HG03064 (cell line): ENCODE data around the gene CACNG7.

ENCODE experiments used
- ATAC-seq: cut with Tn5 transposase; IDR thresholded peaks from one replicate; pipeline ENCODE4 v1.9.1; 2021; ENCODE audit warnings: low read depth; ENCODE audit not compliant: unreplicated experiment

Gene CACNG7

DNA sequence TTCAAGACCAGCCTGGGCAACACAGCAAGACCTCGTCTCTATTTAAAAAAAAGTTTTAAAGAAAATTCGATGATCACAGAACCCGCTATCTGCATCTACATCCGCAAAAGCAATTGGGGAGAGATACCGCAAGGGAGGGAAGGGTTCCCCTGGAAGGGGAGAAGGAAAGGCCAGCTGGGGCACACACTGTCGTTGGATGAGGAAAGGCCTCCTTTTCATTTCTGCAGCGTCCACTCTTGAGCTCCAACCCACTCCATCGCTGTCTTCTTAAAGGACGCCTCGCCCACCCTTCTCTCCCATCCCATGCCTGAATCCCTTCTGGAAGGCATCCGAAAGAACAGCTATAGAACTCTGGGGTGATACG lies 30.3 kb upstream of the CACNG7 start:
- ATAC-seq, result no peak

DNA sequence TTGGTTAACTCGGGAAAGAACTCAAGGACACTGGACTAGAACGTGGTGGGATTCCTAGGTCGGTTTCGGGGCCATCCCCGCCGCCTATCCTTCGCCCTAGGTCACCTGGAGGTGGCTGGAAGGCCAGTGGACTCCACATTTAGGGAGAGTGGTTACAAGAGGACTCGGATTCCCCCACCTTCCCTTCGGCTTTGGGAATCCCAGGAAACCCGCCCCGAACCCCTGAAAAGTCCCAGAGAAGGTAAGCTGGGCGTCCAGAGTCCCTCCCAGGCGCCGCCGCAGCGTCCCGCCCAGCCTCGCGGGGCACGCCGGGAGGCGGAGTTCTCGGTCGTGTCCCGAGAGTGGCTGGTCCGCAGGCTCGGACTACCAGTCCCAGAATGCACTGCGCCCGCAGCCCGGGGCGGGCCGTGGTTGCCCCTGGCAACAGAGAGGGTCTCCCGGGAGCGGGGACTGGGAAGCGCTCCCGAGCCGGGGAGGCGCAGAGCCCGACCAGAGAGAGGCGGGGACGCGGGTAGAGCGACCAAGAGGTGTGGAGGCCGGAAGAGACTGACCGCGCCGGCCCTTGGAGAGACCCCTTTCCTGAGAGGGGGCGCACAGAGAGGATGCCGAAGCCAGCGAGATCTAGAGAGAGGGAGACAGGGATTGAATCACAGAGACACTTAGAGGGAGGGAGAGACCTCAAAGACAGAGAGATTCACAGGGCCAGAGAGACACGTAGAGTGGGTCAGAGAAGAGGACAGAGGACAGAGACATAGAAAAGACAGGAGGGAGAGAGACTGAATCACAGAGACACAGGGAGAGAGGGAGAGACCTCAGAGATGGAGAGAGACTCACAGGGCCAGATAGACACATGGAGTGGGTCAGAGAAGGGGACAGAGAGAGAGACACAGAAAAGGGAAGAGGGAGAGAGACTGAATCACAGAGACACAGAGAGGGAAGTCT lies 29.7 kb upstream of the CACNG7 start:
- ATAC-seq, result peak; percentile 62

DNA sequence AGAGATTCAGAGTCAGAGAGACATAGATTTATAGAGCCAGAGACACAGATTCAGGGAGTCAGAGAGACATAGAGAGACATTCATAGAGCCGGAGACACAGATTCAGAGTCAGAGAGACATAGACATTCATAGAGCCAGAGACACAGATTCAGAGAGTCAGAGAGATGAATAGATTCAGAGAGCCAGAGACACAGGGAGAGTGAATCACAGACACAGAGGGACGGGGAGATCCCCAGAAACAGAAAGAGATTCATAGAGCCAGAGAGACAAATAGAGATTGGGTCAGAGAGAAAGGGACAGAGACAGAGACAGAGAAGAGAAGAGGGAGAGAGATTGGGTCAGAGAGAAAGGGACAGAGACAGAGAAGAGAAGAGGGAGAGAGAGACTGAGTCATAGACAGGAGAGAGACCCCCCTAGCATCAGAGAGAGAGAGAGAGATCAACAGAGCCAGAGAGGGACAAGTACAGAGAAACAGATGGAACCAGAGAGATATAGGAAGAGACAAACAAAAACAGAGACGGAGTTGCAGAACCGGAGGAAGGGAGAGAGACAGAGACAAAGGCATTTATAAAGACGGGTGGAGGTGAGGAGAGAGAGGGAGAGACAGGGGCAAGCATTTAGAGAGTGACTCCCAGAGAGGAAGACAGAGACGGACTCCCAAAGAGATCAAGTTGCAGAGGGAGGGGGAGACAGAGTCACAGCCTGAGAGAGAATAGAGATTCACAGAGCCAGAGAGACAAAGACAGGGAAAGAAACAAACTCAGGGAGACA lies 28.2 kb upstream of the CACNG7 start:
- ATAC-seq, result no peak

DNA sequence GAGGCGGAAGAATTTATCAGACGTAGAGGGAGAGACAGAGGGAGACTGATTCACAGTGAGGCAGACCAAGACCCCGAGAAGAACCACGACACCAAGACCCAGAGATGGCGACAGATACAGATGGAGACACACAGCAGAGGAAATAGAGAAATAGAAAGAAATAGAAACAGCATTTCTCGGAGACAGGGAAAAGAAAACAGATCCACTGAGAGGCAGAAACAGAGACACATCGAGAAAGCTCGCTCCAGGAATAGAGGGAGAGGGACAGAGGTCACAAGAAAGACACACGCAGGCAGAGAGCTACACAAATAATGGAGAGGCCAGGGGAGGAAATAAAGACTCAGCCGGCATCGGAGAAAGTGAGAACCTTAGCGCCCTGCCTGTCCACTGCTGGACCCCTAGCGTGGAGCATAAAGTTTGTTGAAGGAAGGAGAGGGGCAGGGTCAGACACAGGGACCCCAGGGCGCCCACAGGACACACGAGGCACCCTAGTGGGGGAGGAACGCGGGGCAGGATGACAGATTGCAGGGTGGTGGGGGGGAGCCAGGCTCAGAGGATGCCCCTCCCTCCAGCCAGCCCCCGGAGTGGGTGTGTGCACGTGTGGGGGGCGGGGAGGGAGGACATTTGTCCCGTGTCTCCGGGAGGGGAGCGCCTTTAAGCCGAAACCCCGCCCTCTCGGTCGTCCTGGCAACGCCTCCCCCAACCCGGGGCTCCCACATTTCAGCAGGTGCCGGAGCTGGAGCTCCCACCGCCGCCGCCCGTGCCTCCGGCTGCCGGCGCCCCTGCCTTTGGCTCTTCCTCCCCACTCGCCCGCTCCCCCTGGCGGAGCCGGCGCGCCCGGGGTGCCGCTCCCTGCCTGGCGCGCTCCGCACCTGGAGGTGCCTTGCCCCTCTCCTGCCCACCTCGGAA lies 27.3 kb upstream of the CACNG7 start, which contains the start of gene PRKCG:
PRKCG (plus strand) TSS at position 716 of the 909 bp plus-strand sequence. CDS start 298 bp downstream, outside the sequence.
- ATAC-seq, result no peak

DNA sequence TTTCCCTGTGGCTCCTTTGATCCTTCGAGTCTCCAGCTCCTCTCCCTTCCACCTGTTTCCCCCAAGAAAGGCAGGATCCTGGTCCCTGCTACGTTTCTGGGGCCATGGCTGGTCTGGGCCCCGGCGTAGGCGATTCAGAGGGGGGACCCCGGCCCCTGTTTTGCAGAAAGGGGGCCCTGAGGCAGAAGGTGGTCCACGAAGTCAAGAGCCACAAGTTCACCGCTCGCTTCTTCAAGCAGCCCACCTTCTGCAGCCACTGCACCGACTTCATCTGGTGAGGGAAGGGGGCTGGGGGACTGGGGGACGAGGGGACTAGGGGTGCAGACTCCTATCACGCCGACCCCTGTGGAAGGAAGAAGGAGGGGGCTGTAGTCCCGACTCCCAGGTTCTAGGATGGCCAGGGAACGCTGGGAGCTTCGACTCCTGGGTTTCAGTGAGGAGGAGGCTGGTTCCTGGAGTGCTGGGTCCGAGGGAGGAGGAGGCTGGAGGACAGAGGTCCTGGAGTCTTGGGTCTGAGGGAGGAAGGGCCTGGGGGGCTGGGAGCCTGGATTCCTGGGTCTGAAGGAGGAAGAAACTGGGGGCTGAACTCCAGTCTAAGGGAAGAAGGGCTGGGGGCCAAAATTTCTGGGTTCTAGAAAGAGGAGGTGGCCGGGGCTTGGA lies 26.6 kb upstream of the CACNG7 start:
- no peak for ATAC-seq

DNA sequence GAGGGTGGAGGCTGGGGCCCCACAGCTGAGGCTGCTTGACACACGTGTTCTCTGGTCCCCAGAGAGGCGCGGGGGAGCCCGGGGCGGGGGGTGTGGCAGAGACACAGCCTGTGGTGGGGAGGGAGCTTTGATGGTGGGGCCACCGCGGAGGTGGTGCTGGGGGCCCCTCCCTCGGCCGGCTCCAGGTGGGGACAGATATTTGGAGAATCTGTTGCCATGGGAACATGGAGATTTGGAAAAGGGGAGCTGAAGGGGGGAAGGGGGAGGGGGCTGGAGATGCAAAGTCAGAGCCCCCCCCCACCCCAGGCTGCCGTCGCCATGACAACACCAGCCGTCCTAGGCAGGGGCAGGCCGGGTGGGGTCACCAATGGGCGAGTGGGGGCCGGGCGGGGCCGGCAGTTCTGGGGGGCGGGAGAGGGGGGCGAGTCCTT lies 25.8 kb upstream of the CACNG7 start:
- ATAC-seq, result no peak

DNA sequence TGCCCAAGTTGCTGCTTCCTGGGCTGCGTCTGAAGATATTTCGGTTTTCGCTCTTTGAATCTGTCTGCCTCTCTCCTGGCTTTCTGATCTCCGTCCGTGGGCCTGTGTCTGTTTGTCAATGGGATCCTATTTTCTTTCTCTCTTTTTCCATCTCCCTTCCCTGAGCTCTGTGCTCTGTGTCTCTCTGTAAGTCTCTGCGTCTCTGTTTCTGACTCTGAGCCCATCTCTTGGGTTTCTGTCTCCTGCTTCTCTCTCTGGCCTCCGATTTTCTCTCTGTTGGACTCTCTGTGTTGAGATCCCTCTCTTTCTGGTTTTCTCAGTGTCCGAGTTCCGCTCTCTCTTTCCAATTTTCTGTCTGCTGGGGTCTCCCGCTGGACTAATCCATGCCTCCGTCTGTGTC lies 25.3 kb upstream of the CACNG7 start:
- ATAC-seq, result no peak

DNA sequence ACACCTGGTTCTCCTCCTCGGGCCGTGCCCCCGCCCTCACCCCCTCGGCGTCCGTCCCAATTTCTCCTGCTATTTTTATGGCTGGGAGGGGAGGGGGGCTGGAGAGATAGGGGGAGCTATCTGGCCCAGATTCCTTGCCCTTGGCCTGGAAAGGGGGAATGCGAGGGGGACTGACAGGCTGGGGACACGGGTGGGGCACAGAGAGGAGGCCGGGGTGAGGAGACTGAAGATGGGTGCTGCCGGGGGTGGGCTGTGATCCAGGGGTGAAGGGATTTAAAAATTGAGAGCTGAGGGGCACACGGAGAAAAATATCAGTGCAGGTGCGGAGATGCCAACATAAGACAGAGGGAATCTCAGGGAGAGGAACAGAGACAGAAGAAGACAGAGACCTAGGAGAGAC lies 24.8 kb upstream of the CACNG7 start:
- no peak for ATAC-seq

DNA sequence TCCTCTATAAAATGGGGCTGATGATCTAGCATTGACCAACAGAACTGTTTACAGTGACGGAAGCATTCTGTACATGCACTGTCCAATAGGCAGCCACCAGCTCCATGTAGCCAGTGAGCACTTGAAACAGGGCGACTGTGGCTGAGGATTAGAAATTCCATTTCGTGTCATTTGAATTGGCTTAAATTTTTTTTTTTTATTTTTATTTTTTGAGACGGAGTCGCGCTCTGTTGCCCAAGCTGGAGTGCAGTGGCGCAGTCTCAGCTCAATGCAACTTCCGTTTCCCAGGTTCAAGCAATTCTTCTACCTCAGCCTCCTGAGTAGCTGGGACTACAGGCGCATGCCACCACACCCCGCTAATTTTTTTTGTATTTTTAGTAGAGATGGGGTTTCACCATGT lies 24.0 kb upstream of the CACNG7 start:
- ATAC-seq, result no peak

DNA sequence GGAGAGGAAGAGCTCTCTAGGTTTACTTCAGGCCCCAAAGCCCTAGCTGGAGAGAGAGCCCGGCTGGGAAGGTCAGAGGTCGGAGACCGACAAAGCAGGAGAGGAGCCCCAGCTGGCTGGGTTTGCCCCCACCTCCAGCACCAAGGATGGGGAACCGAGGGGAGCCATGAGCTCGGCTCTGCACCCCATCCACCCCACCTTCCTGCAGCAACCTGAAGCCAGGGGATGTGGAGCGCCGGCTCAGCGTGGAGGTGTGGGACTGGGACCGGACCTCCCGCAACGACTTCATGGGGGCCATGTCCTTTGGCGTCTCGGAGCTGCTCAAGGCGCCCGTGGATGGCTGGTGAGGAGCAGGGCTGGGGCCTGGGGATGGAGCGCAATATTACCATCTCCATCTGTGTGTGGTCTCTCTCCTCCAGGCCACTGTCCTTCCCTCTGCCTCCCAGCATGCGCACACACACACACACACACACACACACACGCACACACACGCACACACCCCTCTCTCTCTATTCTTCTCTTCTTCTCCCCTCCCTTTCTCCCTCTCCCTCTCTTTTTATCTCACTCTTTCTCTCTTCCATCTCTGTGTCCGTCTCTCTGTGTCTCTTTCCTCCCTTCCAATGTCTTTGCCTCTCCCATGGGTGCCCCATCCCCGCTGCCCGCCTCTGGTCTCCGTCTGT lies 16.6 kb upstream of the CACNG7 start:
- ATAC-seq, result no peak

DNA sequence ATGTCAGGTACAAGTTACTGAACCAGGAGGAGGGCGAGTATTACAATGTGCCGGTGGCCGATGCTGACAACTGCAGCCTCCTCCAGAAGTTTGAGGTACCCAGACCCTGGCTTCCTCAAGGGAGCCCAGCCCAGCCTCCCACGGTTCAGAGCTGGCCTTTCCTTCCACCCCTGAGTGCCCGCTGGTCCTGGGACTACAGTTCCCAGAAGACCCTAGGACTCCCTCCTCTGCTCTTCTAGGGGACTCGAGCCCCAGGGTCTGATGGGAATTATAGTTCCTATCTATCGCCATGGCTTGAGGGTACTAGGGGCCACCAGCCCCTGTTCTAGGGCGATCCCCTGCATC lies 16.1 kb upstream of the CACNG7 start:
- ATAC-seq, result no peak

DNA sequence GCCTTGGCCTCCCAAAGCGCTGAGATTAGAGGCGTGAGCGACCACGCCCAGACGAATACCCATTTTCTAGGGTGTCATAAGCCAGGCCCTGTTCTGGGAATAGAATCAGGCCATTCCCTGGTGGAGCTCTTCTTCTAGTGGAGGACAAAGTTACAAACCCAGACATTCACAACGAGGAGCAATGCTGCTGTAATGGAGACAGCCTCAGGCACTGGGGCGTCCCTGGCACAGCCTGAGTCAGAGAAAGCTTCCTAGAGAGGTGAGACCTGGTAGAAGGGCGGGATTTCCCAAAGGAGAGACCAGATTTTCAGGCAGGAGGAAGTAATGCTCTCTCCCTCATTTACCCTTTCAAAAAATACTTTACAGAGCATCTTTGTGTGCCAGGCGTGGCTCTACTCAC lies 14.4 kb upstream of the CACNG7 start:
- no peak for ATAC-seq

DNA sequence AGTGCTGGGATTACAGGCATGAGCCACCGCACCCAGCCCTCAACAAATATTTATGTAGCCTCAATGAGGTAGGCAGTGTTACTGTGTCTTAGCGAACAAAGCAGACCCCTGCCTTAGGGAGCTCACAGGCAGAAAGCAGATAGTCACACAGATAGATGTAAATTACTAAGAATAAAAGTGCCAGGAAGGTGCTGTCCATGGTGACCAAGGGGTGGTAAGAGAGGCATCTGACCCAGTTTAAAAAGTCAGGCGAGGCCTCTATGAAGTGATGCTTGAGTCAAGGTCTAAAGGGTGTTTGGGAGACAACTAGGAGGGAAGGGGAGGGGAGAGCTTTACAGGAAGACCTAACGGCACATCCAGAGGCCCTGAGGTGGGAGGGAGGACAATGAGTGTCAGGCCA lies 12.4 kb upstream of the CACNG7 start:
- no peak for ATAC-seq

DNA sequence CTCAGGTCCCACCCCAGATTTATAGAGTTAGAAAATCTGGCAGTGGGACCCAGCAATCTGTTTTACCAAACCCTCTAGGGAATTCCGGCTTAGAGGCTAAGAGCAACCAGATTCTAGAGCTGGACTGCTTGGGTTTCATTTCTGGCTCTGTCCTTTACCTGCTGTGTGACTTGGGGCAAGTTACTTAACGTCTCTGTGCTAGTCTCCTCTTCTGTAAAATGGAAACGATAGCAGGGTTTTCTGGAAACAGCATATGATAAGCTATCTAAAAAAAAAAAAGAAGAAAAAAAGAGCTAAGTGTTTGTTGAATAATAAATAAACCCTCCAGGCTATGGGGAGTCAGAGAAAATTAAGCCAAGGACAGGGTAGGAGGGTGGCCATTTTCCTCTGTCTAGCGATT lies 11.6 kb upstream of the CACNG7 start:
- no peak for ATAC-seq

DNA sequence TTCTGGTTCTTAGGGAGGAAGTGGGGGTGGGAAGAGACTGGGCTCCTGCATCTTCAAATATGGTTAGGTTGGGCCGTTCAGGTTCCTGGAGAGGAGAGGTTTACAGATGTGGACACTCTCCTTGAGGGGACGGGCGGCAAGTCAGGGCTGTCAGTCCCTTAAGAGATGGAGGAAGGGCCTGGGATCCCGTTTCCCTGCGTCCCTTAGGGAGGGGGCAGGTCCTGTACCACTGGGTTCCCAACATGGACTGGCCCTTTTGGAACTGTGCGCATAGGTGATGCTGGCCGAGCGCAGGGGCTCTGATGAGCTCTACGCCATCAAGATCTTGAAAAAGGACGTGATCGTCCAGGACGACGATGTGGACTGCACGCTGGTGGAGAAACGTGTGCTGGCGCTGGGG lies 10.9 kb upstream of the CACNG7 start:
- no peak for ATAC-seq

DNA sequence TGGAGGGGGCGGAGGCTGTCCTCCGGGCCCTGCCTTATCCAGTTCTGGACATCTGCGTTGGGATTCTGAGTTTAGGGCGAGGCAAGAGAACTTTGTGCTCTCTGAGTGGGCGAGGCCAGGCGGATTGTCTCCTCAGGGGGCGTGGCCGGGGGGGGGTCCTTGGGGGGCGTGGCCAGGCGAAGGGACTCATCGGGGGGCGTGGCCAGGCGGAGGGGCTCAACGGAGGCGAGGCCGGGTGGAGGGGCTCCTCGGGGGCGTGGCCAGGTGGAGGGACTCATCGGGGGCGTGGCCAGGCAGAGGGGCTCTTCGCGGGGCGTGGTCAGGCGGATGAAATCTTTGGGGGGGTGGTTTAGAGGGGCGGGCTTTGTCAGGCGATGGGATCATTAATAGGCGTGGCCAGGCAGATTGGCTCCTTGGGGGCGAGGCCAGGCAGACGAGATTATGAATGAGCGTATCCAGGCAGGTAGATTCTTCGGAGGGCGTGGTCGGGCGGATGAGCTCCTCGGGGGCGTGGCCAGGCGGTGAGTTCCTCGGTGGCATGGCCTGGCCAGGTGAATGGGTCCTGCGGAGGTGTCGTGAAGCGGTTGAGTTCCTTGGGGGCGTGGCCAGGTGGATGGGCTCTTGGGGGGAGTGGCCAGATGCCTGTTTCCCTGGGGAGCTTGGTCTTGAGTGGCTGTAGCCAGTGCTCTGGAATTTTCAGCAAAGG lies 10.3 kb upstream of the CACNG7 start:
- no peak for ATAC-seq

DNA sequence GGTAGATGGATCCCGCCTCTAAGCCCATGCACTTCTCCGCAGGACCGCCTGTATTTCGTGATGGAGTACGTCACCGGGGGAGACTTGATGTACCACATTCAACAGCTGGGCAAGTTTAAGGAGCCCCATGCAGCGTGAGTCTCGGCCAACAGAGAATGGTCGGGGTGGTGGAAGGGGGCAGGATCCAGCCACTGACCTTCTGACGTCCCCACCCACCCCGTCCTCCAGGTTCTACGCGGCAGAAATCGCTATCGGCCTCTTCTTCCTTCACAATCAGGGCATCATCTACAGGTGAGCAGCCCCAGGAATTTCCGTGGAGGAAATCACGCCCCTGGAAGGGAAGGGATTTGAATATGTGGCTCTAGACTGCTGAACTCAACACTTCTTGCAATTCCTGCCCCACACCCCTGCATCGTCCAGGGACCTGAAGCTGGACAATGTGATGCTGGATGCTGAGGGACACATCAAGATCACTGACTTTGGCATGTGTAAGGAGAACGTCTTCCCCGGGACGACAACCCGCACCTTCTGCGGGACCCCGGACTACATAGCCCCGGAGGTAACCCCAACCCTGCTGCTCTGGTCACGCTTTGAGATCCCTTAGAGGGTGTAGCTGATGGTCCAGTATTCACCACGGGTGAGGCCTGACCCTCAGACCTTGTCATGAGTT lies 8.8 kb upstream of the CACNG7 start:
- ATAC-seq, result no peak

DNA sequence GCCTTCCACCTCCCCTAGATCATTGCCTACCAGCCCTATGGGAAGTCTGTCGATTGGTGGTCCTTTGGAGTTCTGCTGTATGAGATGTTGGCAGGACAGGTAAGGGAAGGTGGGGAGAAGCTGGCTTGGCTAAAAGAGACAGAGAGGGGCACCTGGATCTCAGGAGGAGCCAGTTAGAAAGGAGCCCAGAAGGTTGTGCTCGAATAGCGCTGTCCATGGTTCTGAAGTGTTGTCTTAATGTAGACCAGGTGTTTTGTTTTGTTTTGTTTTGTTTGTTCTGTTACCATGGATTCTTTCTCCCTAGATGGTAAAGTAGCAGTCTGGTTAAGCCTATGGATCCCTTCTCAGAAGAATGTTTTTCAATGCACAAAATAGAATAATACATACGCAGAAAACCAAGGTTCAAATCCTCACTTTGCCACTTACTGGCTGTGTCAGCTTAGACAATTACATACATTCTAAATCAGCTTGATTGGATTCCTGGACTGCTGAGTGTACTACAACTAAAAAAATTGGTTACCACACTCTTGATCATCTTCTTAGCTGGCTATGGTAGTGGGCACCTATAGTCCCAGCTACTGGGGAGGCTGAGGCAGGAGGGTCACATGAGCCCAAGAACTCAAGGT lies 5.9 kb upstream of the CACNG7 start:
- ATAC-seq, result no peak
